ENCODE data around the gene CCM2.
A peak's percentile ranks its signal among the peaks of the same experiment; 100 is the strongest.

The CCM2 gene

GRCh38 chr7:45036317-45036716 is 36.3 kb downstream of the CCM2 start:
- DNase-seq = no peak

- no peak for DNase-seq
These were observed 36.8 kb downstream of the CCM2 start for GRCh38 chr7:45036796-45037195.

GRCh38 chr7:45037876-45038275 is 37.9 kb downstream of the CCM2 start:
- no peak for DNase-seq

GRCh38 chr7:45039106-45039505 is 39.1 kb downstream of the CCM2 start:
- no peak for DNase-seq

GRCh38 chr7:45044338-45044737 is 44.3 kb downstream of the CCM2 start:
- peak; percentile 35 for DNase-seq

GRCh38 chr7:45048748-45049147 is 48.7 kb downstream of the CCM2 start:
- DNase-seq = no peak

GRCh38 chr7:45050198-45050597 is 50.2 kb downstream of the CCM2 start:
- DNase-seq = no peak

GRCh38 chr7:45052011-45052410 is 52.0 kb downstream of the CCM2 start:
- DNase-seq = no peak

GRCh38 chr7:45053401-45053800 is 53.4 kb downstream of the CCM2 start:
- no peak for DNase-seq

- DNase-seq = no peak
These were observed 53.9 kb downstream of the CCM2 start for GRCh38 chr7:45053941-45054340.

GRCh38 chr7:45054442-45054841 is 54.4 kb downstream of the CCM2 start:
- no peak for DNase-seq

GRCh38 chr7:45055016-45055415 is 55.0 kb downstream of the CCM2 start:
- no peak for DNase-seq

- DNase-seq = no peak
These were observed 55.7 kb downstream of the CCM2 start for GRCh38 chr7:45055594-45056219.

- peak; percentile 58 for DNase-seq
These were observed 57.9 kb downstream of the CCM2 start for GRCh38 chr7:45057878-45058277.

GRCh38 chr7:45060295-45060694 is 60.3 kb downstream of the CCM2 start:
- DNase-seq = no peak

GRCh38 chr7:45061352-45061751 is 61.4 kb downstream of the CCM2 start:
- peak; percentile 11 for DNase-seq

GRCh38 chr7:45061806-45062425 is 61.9 kb downstream of the CCM2 start:
- peak; percentile 54 for DNase-seq

- DNase-seq = no peak
These were observed 64.2 kb downstream of the CCM2 start for GRCh38 chr7:45064047-45064725.

- DNase-seq = no peak
These were observed 65.3 kb downstream of the CCM2 start for GRCh38 chr7:45065031-45065995.

- DNase-seq = no peak
These were observed 66.4 kb downstream of the CCM2 start for GRCh38 chr7:45066409-45066808.

GRCh38 chr7:45067582-45067981 is 67.6 kb downstream of the CCM2 start:
- DNase-seq = no peak

- DNase-seq = no peak
These were observed 68.4 kb downstream of the CCM2 start for GRCh38 chr7:45068236-45069023.

Data from inflammatory macrophage treated with lipopolysaccharide for 4 hours (primary cell).